ENCODE measurements around the gene GOLGA8Q.
"Not testable (repeated sequence)": the region's sequence is repeated elsewhere in the genome, so short reads cannot be mapped to it uniquely, and the experiment has no call there.

The GOLGA8Q gene, protein sequence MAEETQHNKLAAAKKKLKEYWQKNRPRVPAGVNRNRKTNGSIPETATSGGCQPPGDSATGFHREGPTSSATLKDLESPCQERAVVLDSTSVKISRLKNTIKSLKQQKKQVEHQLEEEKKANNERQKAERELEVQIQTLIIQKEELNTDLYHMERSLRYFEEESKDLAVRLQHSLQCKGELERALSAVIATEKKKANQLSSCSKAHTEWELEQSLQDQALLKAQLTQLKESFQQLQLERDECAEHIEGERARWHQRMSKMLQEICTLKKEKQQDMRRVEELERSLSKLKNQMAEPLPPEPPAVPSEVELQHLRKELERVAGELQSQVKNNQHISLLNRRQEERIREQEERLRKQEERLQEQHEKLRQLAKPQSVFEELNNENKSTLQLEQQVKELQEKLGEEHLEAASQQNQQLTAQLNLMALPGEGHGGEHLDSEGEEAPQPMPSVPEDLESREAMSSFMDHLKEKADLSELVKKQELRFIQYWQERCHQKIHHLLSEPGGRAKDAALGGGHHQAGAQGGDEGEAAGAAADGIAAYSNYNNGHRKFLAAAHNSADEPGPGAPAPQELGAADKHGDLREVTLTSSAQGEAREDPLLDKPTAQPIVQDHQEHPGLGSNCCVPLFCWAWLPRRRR

GRCh38 chr15:30551750-30552149 is at the start of gene GOLGA8Q:
TSS of gene GOLGA8Q (plus strand) at chr15:30552050. CDS start at chr15:30552078, 28 bp downstream.
- DNase-seq (ENCODE audit: low read depth), result not testable (repeated sequence)

GRCh38 chr15:30502904-30503781 is 48.7 kb upstream of the GOLGA8Q start:
- not testable (repeated sequence) for DNase-seq (ENCODE audit: low read depth)

DNA sequence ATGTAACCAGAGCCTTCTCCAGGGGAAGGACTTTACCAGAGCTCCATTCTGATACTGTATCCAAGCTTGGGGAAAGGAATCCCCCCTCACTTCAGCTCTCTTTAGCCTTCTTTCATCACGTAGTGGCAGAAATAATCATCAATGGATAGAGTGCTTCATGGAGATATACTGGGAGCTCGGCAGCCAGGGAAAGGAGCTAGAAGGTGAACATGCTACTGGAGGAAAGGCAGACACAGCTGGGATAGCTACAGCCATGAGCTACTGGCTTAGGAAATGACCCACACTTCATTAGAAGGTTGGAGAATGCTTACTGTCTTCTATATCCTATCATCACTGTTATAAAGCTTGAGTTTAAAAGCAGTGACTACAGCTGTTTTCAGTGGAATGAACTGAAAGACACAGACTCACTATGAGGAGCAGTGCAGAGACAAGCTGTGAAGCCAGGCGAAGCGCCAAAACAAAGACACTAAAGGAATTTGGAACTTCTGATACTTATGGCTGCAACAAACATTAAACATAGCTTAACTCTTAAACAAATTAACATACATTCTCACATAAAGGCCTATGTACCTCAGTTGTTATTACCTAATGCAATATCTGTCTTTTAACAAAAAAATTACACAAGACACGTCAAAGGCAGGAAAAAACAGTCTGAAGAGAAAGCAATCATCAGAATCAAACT is 47.5 kb upstream of the GOLGA8Q start:
- not testable (repeated sequence) for DNase-seq (ENCODE audit: low read depth)

GRCh38 chr15:30514545-30514944 is 37.3 kb upstream of the GOLGA8Q start:
- DNase-seq (ENCODE audit: low read depth), result not testable (repeated sequence)

DNA sequence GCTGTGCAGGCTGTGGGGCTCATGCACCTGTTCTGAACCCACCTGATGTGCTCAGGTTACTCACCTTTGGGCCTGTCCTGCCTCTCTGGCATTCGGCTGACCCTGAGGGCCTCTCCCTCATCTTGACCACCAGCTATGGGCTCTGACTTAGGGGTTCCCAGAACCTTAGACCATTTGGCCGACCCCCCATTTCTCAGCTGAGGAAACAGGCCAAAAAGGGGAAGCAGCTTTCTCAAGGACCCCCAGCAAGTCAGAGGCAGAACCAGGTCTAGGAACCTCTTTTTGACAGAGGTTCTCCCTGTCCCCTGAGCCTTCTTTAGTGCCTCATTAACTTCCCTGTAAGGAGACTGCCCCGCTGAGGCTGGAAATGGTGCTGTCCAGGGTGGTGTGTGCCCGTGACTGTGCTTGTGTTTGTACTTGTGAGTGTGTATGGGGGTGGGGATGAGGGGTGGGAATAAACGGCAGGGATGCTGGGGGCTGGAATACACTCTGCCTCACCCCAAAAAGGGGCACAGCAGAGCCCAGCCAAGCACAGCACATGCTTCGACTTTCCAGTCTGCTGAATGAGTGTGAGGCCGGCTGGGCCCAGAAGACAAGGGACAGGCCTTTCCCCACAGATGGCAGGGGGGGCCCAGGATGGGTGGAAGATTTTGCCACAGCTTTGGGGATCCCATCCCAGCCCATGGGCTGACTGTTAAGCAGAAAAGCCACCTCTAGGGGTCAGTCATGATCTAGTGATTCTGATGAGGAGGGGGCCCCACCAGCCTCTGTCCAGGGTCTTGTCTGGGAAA is 28.2 kb upstream of the GOLGA8Q start:
- not testable (repeated sequence) for DNase-seq (ENCODE audit: low read depth)

DNA sequence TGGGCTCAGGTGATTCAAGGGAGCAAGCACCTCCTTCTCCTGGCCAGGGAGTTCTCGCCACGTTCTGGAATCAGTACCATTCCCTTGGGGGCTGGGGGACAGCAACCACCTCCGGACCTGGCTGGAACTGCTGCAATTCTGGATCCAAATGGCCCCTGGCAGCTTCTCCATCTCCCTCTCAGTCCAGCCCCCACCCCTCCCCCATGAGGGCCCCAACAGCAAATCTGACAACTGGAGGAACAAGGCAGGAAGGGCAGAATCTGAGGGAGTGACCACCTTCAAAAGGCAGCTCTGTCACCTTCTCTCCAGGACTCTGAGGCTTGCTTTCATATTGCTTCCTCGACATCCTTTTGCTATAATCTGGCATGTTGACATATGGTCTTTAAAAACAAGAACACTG is 25.9 kb upstream of the GOLGA8Q start:
- not testable (repeated sequence) for DNase-seq (ENCODE audit: low read depth)

- DNase-seq (ENCODE audit: low read depth), result not testable (repeated sequence)
Measured at GRCh38 chr15:30529049-30529448, 22.8 kb upstream of the GOLGA8Q start.

DNA sequence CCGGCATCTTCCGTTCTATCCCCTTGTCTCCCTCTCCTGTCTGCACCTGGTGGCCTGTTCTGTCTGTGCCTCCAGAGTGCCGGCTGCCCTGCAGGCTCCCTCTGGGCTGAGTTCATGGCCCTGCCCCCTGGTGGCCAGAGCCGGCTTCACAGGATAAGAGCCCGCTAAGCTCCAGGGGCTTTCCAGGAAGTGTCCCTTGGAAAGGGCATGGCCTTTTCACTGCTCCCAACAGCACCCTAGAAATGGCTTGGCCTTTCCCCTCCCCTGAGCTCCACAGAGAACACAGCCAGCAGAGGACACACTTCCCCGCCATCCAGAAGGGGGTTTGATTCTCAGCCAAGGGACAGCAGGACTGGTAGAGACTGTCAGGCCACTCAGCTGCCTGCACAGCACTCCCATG is 15.1 kb downstream of the GOLGA8Q start:
- DNase-seq (ENCODE audit: low read depth), result not testable (repeated sequence)

GRCh38 chr15:30573012-30573491 is 21.2 kb downstream of the GOLGA8Q start:
- not testable (repeated sequence) for DNase-seq (ENCODE audit: low read depth)

DNA sequence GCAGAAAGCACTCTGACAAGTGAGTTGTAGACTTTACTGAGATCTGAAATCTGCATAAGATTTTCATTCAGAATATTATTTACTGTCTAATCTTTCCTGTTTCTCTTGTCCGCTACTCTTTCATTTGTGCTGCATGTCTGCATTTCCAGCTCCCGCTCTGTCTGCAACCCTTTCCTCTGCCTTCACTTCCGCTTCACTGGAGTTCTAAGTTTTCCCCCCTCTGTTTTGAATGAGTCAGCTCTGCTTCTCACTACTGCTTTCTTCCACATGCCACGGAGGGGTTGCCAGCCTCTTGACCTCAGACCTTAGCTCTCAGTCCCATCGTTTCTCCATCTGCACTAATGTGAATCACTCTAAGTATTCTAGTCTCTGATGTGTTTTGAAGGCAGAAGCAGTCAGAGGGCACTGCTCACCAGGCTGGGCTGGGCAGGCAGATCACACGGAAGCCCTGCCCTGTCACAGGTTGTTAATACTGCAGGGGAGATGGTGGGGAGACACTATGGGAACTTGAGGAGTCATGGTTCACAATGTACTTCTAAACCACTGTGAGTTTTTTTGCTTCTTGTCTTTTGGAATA is 27.6 kb downstream of the GOLGA8Q start:
- not testable (repeated sequence) for DNase-seq (ENCODE audit: low read depth)

DNA sequence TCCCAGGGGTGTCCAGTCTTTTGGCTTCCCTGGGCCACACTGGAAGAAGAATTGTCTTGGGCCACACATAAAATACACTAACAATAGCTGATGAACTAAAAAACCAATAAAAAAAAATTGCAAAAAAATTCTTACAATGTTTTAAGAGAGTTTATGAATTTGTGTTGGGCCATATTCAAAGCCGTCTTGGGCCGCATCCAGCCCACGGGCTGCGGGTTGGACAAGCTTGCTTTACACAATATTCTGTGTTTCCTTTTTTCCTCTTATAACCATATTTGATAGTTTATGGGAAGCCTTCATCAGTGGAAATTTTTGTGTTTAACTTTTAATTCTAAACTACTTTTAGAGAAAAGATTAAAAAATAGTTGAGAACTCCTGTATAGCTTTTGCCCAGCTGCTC is 28.9 kb downstream of the GOLGA8Q start:
- not testable (repeated sequence) for DNase-seq (ENCODE audit: low read depth)

GRCh38 chr15:30598953-30599352 is 47.1 kb downstream of the GOLGA8Q start:
- DNase-seq (ENCODE audit: low read depth), result not testable (repeated sequence)

GRCh38 chr15:30603796-30604195 is 51.9 kb downstream of the GOLGA8Q start, which contains the start of gene GOLGA8H:
TSS of gene GOLGA8H (plus strand) at chr15:30604028. CDS start at chr15:30604126, 98 bp downstream.
- DNase-seq (ENCODE audit: low read depth), result not testable (repeated sequence)

Measured in stimulated activated CD8-positive, alpha-beta memory T cell treated with anti-CD3 and anti-CD28 coated beads, Interleukin-12 subunit alpha, Interleukin-12 subunit beta, amount 100 ng/mL, for 4 hours (primary cell).